ENCODE data around the gene PRDM8. TPM values are rescaled to one million over a fixed set of nuclear protein-coding genes. Genes with fewer than 3 reads are reported as not detected.
"Not testable (repeated sequence)": the region's sequence is repeated elsewhere in the genome, so short reads cannot be mapped to it uniquely, and the experiment has no call there.

The PRDM8 gene
- total RNA-seq, 1 donor from 2014 or later: 1.1 TPM

- Mint-ChIP-seq H3K9me3 (no peaks in the 10 kb centered on the region), H3K4me3 (ENCODE audit: low read depth) (no peak overlapping the region), H3K36me3 (ENCODE audit: low read depth) (no peaks in the 10 kb centered on the region), H3K4me1 (ENCODE audit: low read depth) (no peaks in the 10 kb centered on the region), H3K27me3 (ENCODE audit: low read depth) (peaks cover 28% of the 10 kb centered on the region), H3K27ac (no peak overlapping the region)
- intact Hi-C loops (cut with micrococcal nuclease): no loop called here
- no peak for DNase-seq (ENCODE audit: low spot score)
Observed at GRCh38 chr4:80228460-80228859, 31.2 kb downstream of the PRDM8 start.

- Mint-ChIP-seq H3K4me1 (ENCODE audit: low read depth) (no peaks in the 10 kb centered on the region), H3K27me3 (ENCODE audit: low read depth) (peaks cover 28% of the 10 kb centered on the region), H3K36me3 (ENCODE audit: low read depth) (no peaks in the 10 kb centered on the region), H3K9me3 (no peaks in the 10 kb centered on the region), H3K4me3 (ENCODE audit: low read depth) (no peak overlapping the region), H3K27ac (no peak overlapping the region)
- DNase-seq (ENCODE audit: low spot score): no peak
- intact Hi-C loops (cut with micrococcal nuclease): no loop called here
Observed at GRCh38 chr4:80229128-80229527, 31.8 kb downstream of the PRDM8 start.

GRCh38 chr4:80229590-80229989 lies 32.3 kb downstream of the PRDM8 start:
- H3K27ac Mint-ChIP-seq: no peak overlapping the region
- peaks cover 28% of the 10 kb centered on the region for H3K27me3 Mint-ChIP-seq (ENCODE audit: low read depth)
- DNase-seq (ENCODE audit: low spot score): no peak
- no peaks in the 10 kb centered on the region for H3K36me3 Mint-ChIP-seq (ENCODE audit: low read depth)
- intact Hi-C loops (cut with micrococcal nuclease): no loop called here
- H3K4me1 Mint-ChIP-seq (ENCODE audit: low read depth): no peaks in the 10 kb centered on the region
- H3K9me3 Mint-ChIP-seq: no peaks in the 10 kb centered on the region
- H3K4me3 Mint-ChIP-seq (ENCODE audit: low read depth): no peak overlapping the region

DNA sequence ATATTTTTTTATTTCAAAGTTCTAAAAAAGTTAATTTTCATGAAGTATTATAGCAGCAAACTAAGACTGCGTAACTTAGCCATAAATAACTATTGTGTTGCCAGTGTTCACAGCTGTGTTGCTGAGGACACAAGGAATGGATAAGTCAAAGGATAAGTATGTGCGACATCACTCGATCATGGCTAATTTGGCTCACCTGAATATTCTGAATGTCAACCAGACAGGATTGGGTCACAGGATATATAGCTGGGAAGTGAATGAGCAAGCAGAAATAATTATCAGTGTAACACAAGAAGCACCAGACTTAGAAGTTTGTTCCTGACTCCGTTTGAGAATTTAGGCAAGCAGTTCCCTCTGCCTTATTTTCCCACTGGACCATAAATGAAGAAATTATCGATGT lies 33.9 kb downstream of the PRDM8 start:
- no peak for DNase-seq (ENCODE audit: low spot score)
- Mint-ChIP-seq H3K9me3 (no peaks in the 10 kb centered on the region), H3K27me3 (ENCODE audit: low read depth) (peaks cover 24% of the 10 kb centered on the region), H3K4me1 (ENCODE audit: low read depth) (no peaks in the 10 kb centered on the region), H3K27ac (no peak overlapping the region), H3K36me3 (ENCODE audit: low read depth) (no peaks in the 10 kb centered on the region), H3K4me3 (ENCODE audit: low read depth) (no peak overlapping the region)
- intact Hi-C loops (cut with micrococcal nuclease): no loop called here

- intact Hi-C loops (cut with micrococcal nuclease): no loop called here
- H3K4me1 Mint-ChIP-seq (ENCODE audit: low read depth): no peaks in the 10 kb centered on the region
- H3K9me3 Mint-ChIP-seq: no peaks in the 10 kb centered on the region
- no peaks in the 10 kb centered on the region for H3K36me3 Mint-ChIP-seq (ENCODE audit: low read depth)
- DNase-seq (ENCODE audit: low spot score): no peak
- peaks cover 24% of the 10 kb centered on the region for H3K27me3 Mint-ChIP-seq (ENCODE audit: low read depth)
- H3K4me3 Mint-ChIP-seq (ENCODE audit: low read depth): no peak overlapping the region
- no peak overlapping the region for H3K27ac Mint-ChIP-seq
Observed at GRCh38 chr4:80232707-80233370, 35.5 kb downstream of the PRDM8 start.

DNA sequence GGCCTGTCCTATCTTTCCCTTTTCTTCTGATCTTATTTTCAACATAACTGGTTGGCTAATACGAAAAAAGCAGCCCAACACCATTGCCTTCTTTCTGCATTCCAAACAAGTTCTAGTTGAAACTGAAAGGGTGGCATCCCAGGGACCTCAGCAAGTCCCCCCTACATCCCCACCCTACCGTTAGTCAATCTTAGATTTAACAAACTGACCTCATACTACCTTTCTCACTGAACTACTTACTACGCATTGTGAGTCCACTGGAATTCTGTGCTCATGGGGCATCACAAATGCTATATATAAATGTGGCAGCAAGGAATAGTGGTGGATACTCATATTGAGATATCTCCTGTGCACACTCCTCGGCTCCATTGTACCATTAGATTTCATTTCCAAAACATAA lies 36.1 kb downstream of the PRDM8 start:
- DNase-seq (ENCODE audit: low spot score): no peak
- Mint-ChIP-seq H3K36me3 (ENCODE audit: low read depth) (no peaks in the 10 kb centered on the region), H3K27me3 (ENCODE audit: low read depth) (peaks cover 24% of the 10 kb centered on the region), H3K4me3 (ENCODE audit: low read depth) (no peak overlapping the region), H3K9me3 (no peaks in the 10 kb centered on the region), H3K4me1 (ENCODE audit: low read depth) (no peaks in the 10 kb centered on the region), H3K27ac (no peak overlapping the region)
- intact Hi-C loops (cut with micrococcal nuclease): no loop called here

DNA sequence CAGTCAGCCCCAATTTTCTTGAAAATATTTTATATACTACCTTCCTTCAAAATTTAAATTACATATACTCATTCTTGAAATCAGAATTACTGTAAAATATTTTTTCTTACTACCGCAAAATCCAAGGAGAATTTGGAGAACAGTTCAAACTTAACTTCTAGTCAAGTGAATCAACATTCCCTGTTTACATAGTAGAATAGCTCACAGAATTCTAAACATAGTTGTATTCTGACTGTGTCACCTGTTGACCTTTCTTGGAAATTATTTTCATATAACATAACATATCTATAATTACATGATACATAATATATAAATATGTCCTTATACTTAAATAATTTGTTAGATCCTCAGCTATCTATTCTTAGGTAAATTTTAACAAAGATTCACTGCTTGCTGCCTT lies 38.1 kb downstream of the PRDM8 start:
- no peaks in the 10 kb centered on the region for H3K36me3 Mint-ChIP-seq (ENCODE audit: low read depth)
- no peaks in the 10 kb centered on the region for H3K9me3 Mint-ChIP-seq

GRCh38 chr4:80237992-80238391 lies 40.7 kb downstream of the PRDM8 start:
- H3K4me1 Mint-ChIP-seq (ENCODE audit: low read depth): no peaks in the 10 kb centered on the region
- H3K9me3 Mint-ChIP-seq: no peaks in the 10 kb centered on the region
- intact Hi-C loops (cut with micrococcal nuclease): no loop called here
- H3K4me3 Mint-ChIP-seq (ENCODE audit: low read depth): no peak overlapping the region
- H3K27ac Mint-ChIP-seq: no peak overlapping the region
- DNase-seq (ENCODE audit: low spot score): no peak
- H3K36me3 Mint-ChIP-seq (ENCODE audit: low read depth): no peaks in the 10 kb centered on the region
- H3K27me3 Mint-ChIP-seq (ENCODE audit: low read depth): peaks cover 9% of the 10 kb centered on the region

More for the DNA sequence above, 38.1 kb downstream of the PRDM8 start:
- intact Hi-C loops (cut with micrococcal nuclease): no loop called here
- Mint-ChIP-seq H3K4me1 (ENCODE audit: low read depth) (no peaks in the 10 kb centered on the region), H3K4me3 (ENCODE audit: low read depth) (no peak overlapping the region), H3K27me3 (ENCODE audit: low read depth) (peaks cover 13% of the 10 kb centered on the region), H3K27ac (no peak overlapping the region)
- DNase-seq (ENCODE audit: low spot score): no peak

GRCh38 chr4:80239480-80240150 lies 42.3 kb downstream of the PRDM8 start:
- Mint-ChIP-seq H3K27me3 (ENCODE audit: low read depth) (peaks cover 7% of the 10 kb centered on the region), H3K9me3 (no peaks in the 10 kb centered on the region), H3K36me3 (ENCODE audit: low read depth) (no peaks in the 10 kb centered on the region), H3K4me1 (ENCODE audit: low read depth) (no peaks in the 10 kb centered on the region), H3K27ac (no peak overlapping the region), H3K4me3 (ENCODE audit: low read depth) (no peak overlapping the region)
- intact Hi-C loops (cut with micrococcal nuclease): no loop called here
- no peak for DNase-seq (ENCODE audit: low spot score)

GRCh38 chr4:80240976-80241375 lies 43.7 kb downstream of the PRDM8 start:
- intact Hi-C loops (cut with micrococcal nuclease): no loop called here
- H3K27me3 Mint-ChIP-seq (ENCODE audit: low read depth): peaks cover 5% of the 10 kb centered on the region

GRCh38 chr4:80243274-80244018 lies 46.1 kb downstream of the PRDM8 start:
- Mint-ChIP-seq H3K36me3 (ENCODE audit: low read depth) (no peaks in the 10 kb centered on the region), H3K4me3 (ENCODE audit: low read depth) (no peak overlapping the region), H3K9me3 (no peaks in the 10 kb centered on the region), H3K27me3 (ENCODE audit: low read depth) (peaks cover 10% of the 10 kb centered on the region), H3K4me1 (ENCODE audit: low read depth) (no peaks in the 10 kb centered on the region), H3K27ac (no peak overlapping the region)
- intact Hi-C loops (cut with micrococcal nuclease): no loop called here
- DNase-seq (ENCODE audit: low spot score): no peak

More at GRCh38 chr4:80240976-80241375, 43.7 kb downstream of the PRDM8 start:
- Mint-ChIP-seq H3K4me3 (ENCODE audit: low read depth) (no peak overlapping the region), H3K9me3 (no peaks in the 10 kb centered on the region), H3K36me3 (ENCODE audit: low read depth) (no peaks in the 10 kb centered on the region), H3K4me1 (ENCODE audit: low read depth) (no peaks in the 10 kb centered on the region), H3K27ac (no peak overlapping the region)
- no peak for DNase-seq (ENCODE audit: low spot score)

GRCh38 chr4:80247484-80247883 lies 50.2 kb downstream of the PRDM8 start:
- H3K9me3 Mint-ChIP-seq; intact Hi-C loops (cut with micrococcal nuclease); H3K36me3 Mint-ChIP-seq (ENCODE audit: low read depth); H3K4me1 Mint-ChIP-seq (ENCODE audit: low read depth); H3K4me3 Mint-ChIP-seq (ENCODE audit: low read depth); H3K27ac Mint-ChIP-seq; DNase-seq (ENCODE audit: low spot score): not testable (repeated sequence)
- H3K27me3 Mint-ChIP-seq (ENCODE audit: low read depth): peaks cover 14% of the 10 kb centered on the region

DNA sequence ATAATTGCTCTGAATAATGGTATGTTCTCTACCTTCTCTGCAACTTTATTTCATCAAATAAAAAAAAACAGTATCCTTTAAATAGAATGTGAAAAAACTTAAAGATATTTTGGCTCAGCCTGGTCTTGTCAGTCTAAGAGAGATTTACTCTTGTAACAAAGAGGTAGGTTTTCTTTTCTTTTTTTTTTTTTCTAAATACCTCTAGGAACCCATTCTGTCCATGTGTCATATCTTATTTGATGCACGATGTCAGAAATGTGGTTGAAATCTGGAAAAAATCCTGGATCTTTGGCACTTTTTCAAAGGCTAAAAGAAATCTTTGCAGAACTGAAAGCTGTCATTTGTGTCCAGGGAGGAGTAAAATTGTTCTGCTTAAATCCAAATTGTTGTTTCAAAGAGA lies 51.8 kb downstream of the PRDM8 start:
- no peak overlapping the region for H3K4me3 Mint-ChIP-seq (ENCODE audit: low read depth)
- H3K36me3 Mint-ChIP-seq (ENCODE audit: low read depth): no peaks in the 10 kb centered on the region
- no peak for DNase-seq (ENCODE audit: low spot score)
- H3K4me1 Mint-ChIP-seq (ENCODE audit: low read depth): no peaks in the 10 kb centered on the region
- H3K9me3 Mint-ChIP-seq: no peaks in the 10 kb centered on the region
- H3K27me3 Mint-ChIP-seq (ENCODE audit: low read depth): peaks cover 15% of the 10 kb centered on the region
- intact Hi-C loops (cut with micrococcal nuclease): no loop called here
- H3K27ac Mint-ChIP-seq: no peak overlapping the region

All from activated T-helper 2 cell treated with anti-CD3 and anti-CD28 coated beads, Interferon-gamma antibody, Interleukin-2, Interleukin-4, amounts not matched to agents 10 μg/mL and 5 μg/mL and 100 μg/mL, durations not matched to agents 14 hours and 24 hours and 36 hours (primary cell).